ENCODE data around the gene THSD8. TPM values are rescaled to one million over a fixed set of nuclear protein-coding genes. Genes with fewer than 3 reads are reported as not detected.

THSD8 gene
- total RNA-seq, 1 donor from 2014 or later: 34.7 TPM

GRCh38 chr19:12769689-12770088, 32.2 kb upstream of the THSD8 start:
- peaks cover 14% of the 10 kb centered on the region for H3K4me1 Mint-ChIP-seq
- no peak overlapping the region for H3K27ac Mint-ChIP-seq (ENCODE audit: unreplicated experiment)
- TF ChIP-seq CTCF (conservative IDR thresholded peaks at IDR 0.05): no peak
- no peaks in the 10 kb centered on the region for H3K9me3 Mint-ChIP-seq
- H3K27me3 Mint-ChIP-seq (ENCODE audit: low read depth): no peaks in the 10 kb centered on the region
- peak; percentile 42 for DNase-seq (ENCODE audit: low read depth, low spot score)
- no peaks in the 10 kb centered on the region for H3K36me3 Mint-ChIP-seq (ENCODE audit: low read depth)
- no peak overlapping the region for H3K4me3 Mint-ChIP-seq

GRCh38 chr19:12770922-12771321, 30.9 kb upstream of the THSD8 start:
- Mint-ChIP-seq H3K4me1 (peaks cover 15% of the 10 kb centered on the region), H3K36me3 (ENCODE audit: low read depth) (no peaks in the 10 kb centered on the region), H3K27me3 (ENCODE audit: low read depth) (no peaks in the 10 kb centered on the region), H3K9me3 (no peaks in the 10 kb centered on the region), H3K27ac (ENCODE audit: unreplicated experiment) (no peak overlapping the region), H3K4me3 (no peak overlapping the region)
- no peak for DNase-seq (ENCODE audit: low read depth, low spot score)
- TF ChIP-seq CTCF (conservative IDR thresholded peaks at IDR 0.05): no peak

GRCh38 chr19:12772323-12772722, 29.5 kb upstream of the THSD8 start:
- DNase-seq (ENCODE audit: low read depth, low spot score): no peak
- TF ChIP-seq CTCF (conservative IDR thresholded peaks at IDR 0.05): no peak
- Mint-ChIP-seq H3K27me3 (ENCODE audit: low read depth) (no peaks in the 10 kb centered on the region), H3K36me3 (ENCODE audit: low read depth) (no peaks in the 10 kb centered on the region), H3K27ac (ENCODE audit: unreplicated experiment) (no peak overlapping the region), H3K4me3 (peak overlapping the region; percentile 38), H3K9me3 (no peaks in the 10 kb centered on the region), H3K4me1 (peaks cover 16% of the 10 kb centered on the region)

GRCh38 chr19:12773571-12773970, 28.3 kb upstream of the THSD8 start:
- Mint-ChIP-seq H3K4me3 (peak overlapping the region; percentile 75), H3K27ac (ENCODE audit: unreplicated experiment) (no peak overlapping the region), H3K36me3 (ENCODE audit: low read depth) (no peaks in the 10 kb centered on the region), H3K9me3 (no peaks in the 10 kb centered on the region), H3K4me1 (peaks cover 26% of the 10 kb centered on the region), H3K27me3 (ENCODE audit: low read depth) (peaks cover 3% of the 10 kb centered on the region)
- TF ChIP-seq CTCF (conservative IDR thresholded peaks at IDR 0.05): no peak
- no peak for DNase-seq (ENCODE audit: low read depth, low spot score)

- no peak for TF ChIP-seq CTCF (conservative IDR thresholded peaks at IDR 0.05)
- no peak for DNase-seq (ENCODE audit: low read depth, low spot score)
These were observed 27.0 kb upstream of the THSD8 start, which contains the start of gene HOOK2 for GRCh38 chr19:12774588-12775555. TSS of gene HOOK2 (minus strand) at chr19:12775552. CDS start at chr19:12775449, 103 bp downstream.

More at GRCh38 chr19:12774588-12775555, 27.0 kb upstream of the THSD8 start, which contains the start of gene HOOK2:
- Mint-ChIP-seq H3K4me1 (peaks cover 31% of the 10 kb centered on the region), H3K9me3 (no peaks in the 10 kb centered on the region), H3K27me3 (ENCODE audit: low read depth) (peaks cover 9% of the 10 kb centered on the region), H3K36me3 (ENCODE audit: low read depth) (no peaks in the 10 kb centered on the region), H3K4me3 (peak within 1 kb of the TSS; percentile 69), H3K27ac (ENCODE audit: unreplicated experiment) (no peak within 1 kb of the TSS)

All from neural crest cell (in vitro differentiated cells).